Stimulated activated effector memory CD8-positive, alpha-beta T cell treated with anti-CD3 and anti-CD28 coated beads, Interleukin-12 subunit alpha, Interleukin-12 subunit beta, amount 100 ng/mL, for 72 hours (primary cell): ENCODE data around the gene ELOA.

ENCODE experiments used
- ATAC-seq: fragments of 150-1000 bp; cut with Tn5 transposase; 2 replicates; pipeline ENCODE4 v1.10.0; 2021
- DNase-seq, 2 donors: peaks; one replicate each; pipeline ENCODE4 v3.0.0; 2021 to 2022; ENCODE audit warnings: low spot score in 2 of 2
- H3K27ac Mint-ChIP-seq: one replicate; pipeline ENCODE4 v1.8.0; 2022; ENCODE audit warnings: mild to moderate bottlenecking, mixed read lengths
- H3K36me3 Mint-ChIP-seq: one replicate; pipeline ENCODE4 v1.8.0; 2022; ENCODE audit warnings: mild to moderate bottlenecking, mixed read lengths
- H3K4me1 Mint-ChIP-seq: one replicate; pipeline ENCODE4 v1.8.0; 2022; ENCODE audit warnings: mixed read lengths
- H3K4me3 Mint-ChIP-seq: one replicate; pipeline ENCODE4 v1.8.0; 2022; ENCODE audit warnings: mild to moderate bottlenecking, mixed read lengths
- H3K9me3 Mint-ChIP-seq: one replicate; pipeline ENCODE4 v1.8.0; 2022; ENCODE audit warnings: mixed read lengths

The ELOA gene

GRCh38 chr1:23743287-23744152 lies at the start of gene ELOA:
ELOA (plus strand) TSS chr1:23743471; CDS start chr1:23743504, 33 bp downstream.
- ATAC-seq, result peak; percentile 95
- H3K27ac Mint-ChIP-seq, result peak within 1 kb of the TSS; percentile 92

GRCh38 chr1:23693599-23693998 lies 49.7 kb upstream of the ELOA start:
- H3K27ac Mint-ChIP-seq, result peak overlapping the region; percentile 97
- DNase-seq (no peak), ATAC-seq (no peak)
- peaks cover 53% of the 10 kb centered on the region for H3K4me1 Mint-ChIP-seq
- H3K36me3 Mint-ChIP-seq, result peaks cover 73% of the 10 kb centered on the region
- H3K4me3 Mint-ChIP-seq, result peak overlapping the region; percentile 90
- H3K9me3 Mint-ChIP-seq, result no peaks in the 10 kb centered on the region

More at GRCh38 chr1:23743287-23744152, at the start of gene ELOA:
- Mint-ChIP-seq H3K9me3 (no peaks in the 10 kb centered on the region), H3K4me3 (peak within 1 kb of the TSS; percentile 86), H3K36me3 (peaks cover 43% of the 10 kb centered on the region), H3K4me1 (peaks cover 49% of the 10 kb centered on the region)
- peak; percentile 62 to 84 for DNase-seq

- Mint-ChIP-seq H3K9me3 (no peaks in the 10 kb centered on the region), H3K4me3 (peak overlapping the region; percentile 90), H3K27ac (peak overlapping the region; percentile 97), H3K36me3 (peaks cover 81% of the 10 kb centered on the region), H3K4me1 (peaks cover 57% of the 10 kb centered on the region)
- ATAC-seq, result no peak
- DNase-seq, result no peak
Measured at GRCh38 chr1:23694371-23694770, 48.9 kb upstream of the ELOA start.

GRCh38 chr1:23695667-23696066 lies 47.6 kb upstream of the ELOA start:
- Mint-ChIP-seq H3K27ac (peak overlapping the region; percentile 97), H3K36me3 (peaks cover 94% of the 10 kb centered on the region), H3K9me3 (no peaks in the 10 kb centered on the region), H3K4me1 (peaks cover 64% of the 10 kb centered on the region), H3K4me3 (peak overlapping the region; percentile 90)
- ATAC-seq (no peak), DNase-seq (no peak)

GRCh38 chr1:23696335-23696989 lies 46.8 kb upstream of the ELOA start:
- Mint-ChIP-seq H3K27ac (peak overlapping the region; percentile 97), H3K9me3 (no peaks in the 10 kb centered on the region), H3K4me1 (peaks cover 64% of the 10 kb centered on the region), H3K4me3 (peak overlapping the region; percentile 90), H3K36me3 (peaks cover 100% of the 10 kb centered on the region)
- DNase-seq, result no peak
- no peak for ATAC-seq

- no peaks in the 10 kb centered on the region for H3K9me3 Mint-ChIP-seq
- no peak for ATAC-seq
- no peak for DNase-seq
- peaks cover 52% of the 10 kb centered on the region for H3K4me1 Mint-ChIP-seq
- no peak overlapping the region for H3K27ac Mint-ChIP-seq
- no peak overlapping the region for H3K4me3 Mint-ChIP-seq
- peaks cover 100% of the 10 kb centered on the region for H3K36me3 Mint-ChIP-seq
Measured at GRCh38 chr1:23698466-23698865, 44.8 kb upstream of the ELOA start.

GRCh38 chr1:23699280-23700179 lies 43.7 kb upstream of the ELOA start:
- Mint-ChIP-seq H3K4me1 (peaks cover 41% of the 10 kb centered on the region), H3K27ac (peak overlapping the region; percentile 59)

GRCh38 chr1:23701310-23701709 lies 42.0 kb upstream of the ELOA start:
- Mint-ChIP-seq H3K4me1 (peaks cover 23% of the 10 kb centered on the region), H3K4me3 (no peak overlapping the region), H3K9me3 (no peaks in the 10 kb centered on the region), H3K36me3 (peaks cover 83% of the 10 kb centered on the region), H3K27ac (peak overlapping the region; percentile 64)
- ATAC-seq, result no peak
- no peak for DNase-seq

More at GRCh38 chr1:23699280-23700179, 43.7 kb upstream of the ELOA start:
- peak overlapping the region; percentile 13 for H3K4me3 Mint-ChIP-seq
- H3K9me3 Mint-ChIP-seq, result no peaks in the 10 kb centered on the region
- DNase-seq (peak in 1 of 2 donors; percentile 53), ATAC-seq (peak; percentile 93)
- H3K36me3 Mint-ChIP-seq, result peaks cover 97% of the 10 kb centered on the region

GRCh38 chr1:23701996-23702395 lies 41.3 kb upstream of the ELOA start:
- no peaks in the 10 kb centered on the region for H3K9me3 Mint-ChIP-seq
- H3K4me1 Mint-ChIP-seq, result peaks cover 18% of the 10 kb centered on the region
- H3K4me3 Mint-ChIP-seq, result no peak overlapping the region
- DNase-seq, result no peak
- H3K27ac Mint-ChIP-seq, result no peak overlapping the region
- H3K36me3 Mint-ChIP-seq, result peaks cover 76% of the 10 kb centered on the region
- no peak for ATAC-seq

- no peak overlapping the region for H3K4me3 Mint-ChIP-seq
- peaks cover 47% of the 10 kb centered on the region for H3K36me3 Mint-ChIP-seq
- no peak overlapping the region for H3K27ac Mint-ChIP-seq
- peaks cover 19% of the 10 kb centered on the region for H3K4me1 Mint-ChIP-seq
- H3K9me3 Mint-ChIP-seq, result no peaks in the 10 kb centered on the region
- no peak for DNase-seq
- no peak for ATAC-seq
Measured at GRCh38 chr1:23704834-23705495, 38.3 kb upstream of the ELOA start.

GRCh38 chr1:23709229-23709628 lies 34.0 kb upstream of the ELOA start:
- peaks cover 12% of the 10 kb centered on the region for H3K36me3 Mint-ChIP-seq
- no peak overlapping the region for H3K4me3 Mint-ChIP-seq
- H3K27ac Mint-ChIP-seq, result peak overlapping the region; percentile 13

GRCh38 chr1:23718482-23718881 lies 24.8 kb upstream of the ELOA start:
- no peaks in the 10 kb centered on the region for H3K9me3 Mint-ChIP-seq
- DNase-seq (no peak), ATAC-seq (no peak)
- no peak overlapping the region for H3K4me3 Mint-ChIP-seq
- peak overlapping the region; percentile 67 for H3K27ac Mint-ChIP-seq
- H3K4me1 Mint-ChIP-seq, result peaks cover 36% of the 10 kb centered on the region
- H3K36me3 Mint-ChIP-seq, result no peaks in the 10 kb centered on the region

More at GRCh38 chr1:23709229-23709628, 34.0 kb upstream of the ELOA start:
- DNase-seq (no peak), ATAC-seq (no peak)
- Mint-ChIP-seq H3K4me1 (peaks cover 19% of the 10 kb centered on the region), H3K9me3 (no peaks in the 10 kb centered on the region)

GRCh38 chr1:23719162-23719820 lies 24.0 kb upstream of the ELOA start:
- Mint-ChIP-seq H3K4me1 (peaks cover 36% of the 10 kb centered on the region), H3K9me3 (no peaks in the 10 kb centered on the region), H3K4me3 (peak overlapping the region; percentile 57), H3K27ac (peak overlapping the region; percentile 88), H3K36me3 (no peaks in the 10 kb centered on the region)
- DNase-seq, result no peak
- no peak for ATAC-seq
